ENCODE data around the gene HOXD9. TPM values are rescaled to one million over a fixed set of nuclear protein-coding genes. Genes with fewer than 3 reads are reported as not detected.

HOXD9 gene
- total RNA-seq, 2 experiments from 2014 or later = not detected

- intact Hi-C loops (cut with DNase I, micrococcal nuclease) = loop anchor here in 1 of 2 experiments (5.0 to 10.0 kb wide), 2 partner anchors 46 to 1281 kb away; no protein-coding TSS in a partner anchor
- H3K4me1 ChIP-seq (ENCODE audit: insufficient read depth, low read length) = peaks cover 44% of the 10 kb centered on the region
- no peaks in the 10 kb centered on the region for H3K36me3 ChIP-seq (ENCODE audit: insufficient read depth, low read length)
- ATAC-seq (ENCODE audit: poor library complexity) = no peak
- no peak for DNase-seq
- H3K4me1 Mint-ChIP-seq (ENCODE audit: low read depth) = peaks cover 51% of the 10 kb centered on the region
- H3K4me3 ChIP-seq (ENCODE audit: low read length) = no peak overlapping the region
- no peak overlapping the region for H3K4me3 Mint-ChIP-seq
- H3K27ac ChIP-seq (ENCODE audit: low read depth in 1 of 2, low read length in 2 of 2) = no peak overlapping the region
- no peak overlapping the region for H3K27ac Mint-ChIP-seq
- peaks cover 8 to 33% of the 10 kb centered on the region in 2 experiments for H3K9me3 ChIP-seq (ENCODE audit: control insufficient read depth in 1 of 2, insufficient read depth in 1 of 2, low read length in 2 of 2)
- no peak for TF ChIP-seq CTCF (IDR thresholded peaks at IDR 0.05)
- peaks cover 2% of the 10 kb centered on the region for H3K9me3 Mint-ChIP-seq
- no peaks in the 10 kb centered on the region for H3K36me3 Mint-ChIP-seq (ENCODE audit: low read depth)
- H3K27me3 Mint-ChIP-seq = peaks cover 88% of the 10 kb centered on the region
- CTCF ChIA-PET = interaction anchor here (0.7 to 1.7 kb wide), 3 partner anchors 475 to 1015 kb away, joined by 3 read pairs; no protein-coding TSS in a partner anchor
- POLR2A ChIA-PET = interaction anchor here (1.0 to 1.3 kb wide), 2 partner anchors 11 to 16 kb away, joined by 3 read pairs; partner anchors contain the start of gene HOXD9
- peaks cover 82 to 92% of the 10 kb centered on the region in 2 experiments for H3K27me3 ChIP-seq (ENCODE audit: control insufficient read depth in 1 of 2, insufficient read depth in 2 of 2, low read length in 2 of 2)
Observed at GRCh38 chr2:176133389-176133788, 10.9 kb downstream of the HOXD9 start.

- ChIA-PET CTCF (interaction anchor here (1.7 kb wide), 1 partner anchor 518 kb away, joined by 3 read pairs; no protein-coding TSS in a partner anchor), POLR2A (interaction anchor here (1.3 kb wide), 1 partner anchor 17 kb away, joined by 3 read pairs; no protein-coding TSS in a partner anchor)
- no peak overlapping the region for H3K27ac ChIP-seq (ENCODE audit: low read depth in 1 of 2, low read length in 2 of 2)
- ATAC-seq (ENCODE audit: poor library complexity) = no peak
- H3K4me1 Mint-ChIP-seq (ENCODE audit: low read depth) = peaks cover 48% of the 10 kb centered on the region
- H3K4me1 ChIP-seq (ENCODE audit: insufficient read depth, low read length) = peaks cover 42% of the 10 kb centered on the region
- H3K36me3 Mint-ChIP-seq (ENCODE audit: low read depth) = no peaks in the 10 kb centered on the region
- no peak overlapping the region for H3K27ac Mint-ChIP-seq
- no peaks in the 10 kb centered on the region for H3K36me3 ChIP-seq (ENCODE audit: insufficient read depth, low read length)
- H3K9me3 Mint-ChIP-seq = peaks cover 4% of the 10 kb centered on the region
- intact Hi-C loops (cut with DNase I, micrococcal nuclease) = loop anchor here in 1 of 2 experiments (5.0 to 10.0 kb wide), 2 partner anchors 47 to 1281 kb away; no protein-coding TSS in a partner anchor
- H3K9me3 ChIP-seq (ENCODE audit: control insufficient read depth in 1 of 2, insufficient read depth in 1 of 2, low read length in 2 of 2) = peaks cover 14 to 32% of the 10 kb centered on the region in 2 experiments
- H3K27me3 Mint-ChIP-seq = peaks cover 88% of the 10 kb centered on the region
- H3K4me3 Mint-ChIP-seq = no peak overlapping the region
- no peak overlapping the region for H3K4me3 ChIP-seq (ENCODE audit: low read length)
- peaks cover 82 to 92% of the 10 kb centered on the region in 2 experiments for H3K27me3 ChIP-seq (ENCODE audit: control insufficient read depth in 1 of 2, insufficient read depth in 2 of 2, low read length in 2 of 2)
- TF ChIP-seq CTCF (IDR thresholded peaks at IDR 0.05) = no peak
- no peak for DNase-seq
Observed at GRCh38 chr2:176134035-176134434, 11.5 kb downstream of the HOXD9 start.

- peaks cover 93% of the 10 kb centered on the region for H3K27me3 Mint-ChIP-seq
Observed at GRCh38 chr2:176135035-176135440, 12.5 kb downstream of the HOXD9 start.

More at GRCh38 chr2:176135035-176135440, 12.5 kb downstream of the HOXD9 start:
- DNase-seq = no peak
- ATAC-seq (ENCODE audit: poor library complexity) = no peak
- H3K27ac ChIP-seq (ENCODE audit: low read depth in 1 of 2, low read length in 2 of 2) = no peak overlapping the region
- H3K27me3 ChIP-seq (ENCODE audit: control insufficient read depth in 1 of 2, insufficient read depth in 2 of 2, low read length in 2 of 2) = peaks cover 87 to 94% of the 10 kb centered on the region in 2 experiments
- H3K4me3 Mint-ChIP-seq = no peak overlapping the region
- H3K36me3 ChIP-seq (ENCODE audit: insufficient read depth, low read length) = no peaks in the 10 kb centered on the region
- POLR2A ChIA-PET = no interaction called here
- CTCF ChIA-PET = no interaction called here
- peaks cover 52% of the 10 kb centered on the region for H3K4me1 Mint-ChIP-seq (ENCODE audit: low read depth)
- peaks cover 4% of the 10 kb centered on the region for H3K9me3 Mint-ChIP-seq
- H3K9me3 ChIP-seq (ENCODE audit: control insufficient read depth in 1 of 2, insufficient read depth in 1 of 2, low read length in 2 of 2) = peaks cover 14 to 34% of the 10 kb centered on the region in 2 experiments
- TF ChIP-seq CTCF (IDR thresholded peaks at IDR 0.05) = no peak
- H3K36me3 Mint-ChIP-seq (ENCODE audit: low read depth) = no peaks in the 10 kb centered on the region
- H3K27ac Mint-ChIP-seq = no peak overlapping the region
- no peak overlapping the region for H3K4me3 ChIP-seq (ENCODE audit: low read length)
- peaks cover 41% of the 10 kb centered on the region for H3K4me1 ChIP-seq (ENCODE audit: insufficient read depth, low read length)
- intact Hi-C loops (cut with DNase I, micrococcal nuclease) = loop anchor here in 1 of 2 experiments (10.0 kb wide), 1 partner anchor 1280 kb away; no protein-coding TSS in a partner anchor

Data from CD4-positive, alpha-beta T cell (primary cell).